MM.1S (cell line): ENCODE results near the gene RAB23.

Experiments
- DNase-seq: peaks from one replicate; pipeline ENCODE4 v3.0.0-alpha.2; 2015
- H2AFZ ChIP-seq: fragments of 300-600 bp; sonication (generic); 2 replicates; pipeline ENCODE4 v1.6.0; 2016; ENCODE audit warnings: antibody characterized with exemption, low read length
- H3F3A ChIP-seq: fragments of 300-600 bp; sonication (generic); 2 replicates; pipeline ENCODE4 v1.6.1; 2016; ENCODE audit warnings: mild to moderate bottlenecking, antibody characterized with exemption, low read length, moderate library complexity, mixed read lengths; ENCODE audit not compliant: insufficient read depth
- H3K27ac ChIP-seq: fragments of 300-600 bp; sonication (generic); 2 replicates; pipeline ENCODE4 v1.5.1; 2016; ENCODE audit warnings: mild to moderate bottlenecking, low read length
- H3K27me3 ChIP-seq: fragments of 300-600 bp; sonication (generic); replicated peaks from 2 replicates; pipeline ENCODE4 v1.6.0; 2016; ENCODE audit warnings: low read length; ENCODE audit not compliant: insufficient read depth
- H3K36me3 ChIP-seq: fragments of 300-600 bp; sonication (generic); replicated peaks from 2 replicates; pipeline ENCODE4 v1.6.1; 2016; ENCODE audit warnings: mild to moderate bottlenecking, low read length, mixed read lengths; ENCODE audit not compliant: insufficient read depth
- H3K4me1 ChIP-seq: fragments of 300-600 bp; sonication (generic); 2 replicates; pipeline ENCODE4 v1.6.1; 2016; ENCODE audit warnings: low read length, mixed read lengths
- H3K4me2 ChIP-seq: fragments of 300-600 bp; sonication (generic); 2 replicates; pipeline ENCODE4 v1.6.0; 2016; ENCODE audit warnings: low read depth, low read length
- H3K4me3 ChIP-seq: fragments of 300-600 bp; sonication (generic); 2 replicates; pipeline ENCODE4 v1.5.1; 2016; ENCODE audit warnings: low read length, mixed read lengths
- H3K79me2 ChIP-seq: fragments of 300-600 bp; sonication (generic); 2 replicates; pipeline ENCODE4 v1.6.1; 2016; ENCODE audit warnings: mixed run types, low read length, mixed read lengths
- H3K9ac ChIP-seq: fragments of 300-600 bp; sonication (generic); 2 replicates; pipeline ENCODE4 v1.6.1; 2016; ENCODE audit warnings: low read length, mixed read lengths
- H3K9me2 ChIP-seq: fragments of 300-600 bp; sonication (generic); replicated peaks from 2 replicates; pipeline ENCODE4 v1.6.1; 2016; ENCODE audit warnings: mild to moderate bottlenecking, low read length, mixed read lengths; ENCODE audit not compliant: insufficient read depth
- H3K9me3 ChIP-seq: fragments of 300-600 bp; sonication (generic); replicated peaks from 2 replicates; pipeline ENCODE4 v1.6.1; 2016; ENCODE audit warnings: mild to moderate bottlenecking, low read length, mixed read lengths; ENCODE audit not compliant: insufficient read depth
- H4K20me1 ChIP-seq: fragments of 300-600 bp; sonication (generic); 2 replicates; pipeline ENCODE4 v1.6.1; 2016; ENCODE audit warnings: mild to moderate bottlenecking, low read length, moderate library complexity, mixed read lengths; ENCODE audit not compliant: insufficient read depth
- CTCF ChIP-seq: fragments of 300-600 bp; sonication (generic); IDR thresholded peaks from 2 replicates; pipeline ENCODE4 v1.5.1; 2016; ENCODE audit warnings: antibody characterized with exemption, low read length, mixed read lengths
- EZH2 ChIP-seq: fragments of 300-600 bp; sonication (generic); optimal IDR thresholded peaks from 2 replicates; pipeline ENCODE3; 2017; ENCODE audit warnings: low read depth, mild to moderate bottlenecking, antibody characterized with exemption, low read length, mixed read lengths
- EZH2phosphoT487 ChIP-seq: fragments of 300-600 bp; sonication (generic); IDR thresholded peaks from 2 replicates; pipeline ENCODE4 v1.6.1; 2018; ENCODE audit warnings: antibody characterized with exemption, low read length

The RAB23 gene

DNA sequence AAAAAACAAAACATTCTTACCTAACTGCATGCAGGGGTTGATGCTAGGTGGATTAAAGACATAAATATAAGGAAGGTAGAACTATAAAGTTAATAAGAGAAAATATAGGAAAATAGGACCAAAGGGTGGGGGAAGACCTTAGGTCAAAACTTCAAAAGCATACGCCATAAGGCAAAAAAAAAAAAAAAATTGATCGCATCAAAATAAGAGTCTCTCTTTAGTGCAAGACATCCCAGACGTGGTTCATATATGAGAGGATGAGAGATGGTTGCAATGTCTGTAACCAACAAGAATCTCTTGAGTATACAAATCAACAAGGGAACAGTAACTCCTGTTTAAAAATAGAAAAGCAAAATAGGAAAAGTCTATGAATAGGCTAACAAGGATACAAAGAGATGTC lies 41.5 kb downstream of the RAB23 start:
- Histone ChIP-seq H3K9me3 (no peaks in the 10 kb centered on the region), H2AFZ (no peak overlapping the region), H3F3A (no peaks in the 10 kb centered on the region), H3K4me3 (no peak overlapping the region), H3K27ac (no peak overlapping the region), H4K20me1 (no peaks in the 10 kb centered on the region), H3K4me2 (no peak overlapping the region), H3K27me3 (no peaks in the 10 kb centered on the region), H3K9me2 (no peaks in the 10 kb centered on the region), H3K9ac (no peak overlapping the region), H3K36me3 (no peaks in the 10 kb centered on the region; the same call in 1 of the 2 replicates), H3K79me2 (peaks cover 6% of the 10 kb centered on the region; the same call in 1 of the 2 replicates), H3K4me1 (no peaks in the 10 kb centered on the region)
- no peak for TF ChIP-seq EZH2
- no peak for DNase-seq

DNA sequence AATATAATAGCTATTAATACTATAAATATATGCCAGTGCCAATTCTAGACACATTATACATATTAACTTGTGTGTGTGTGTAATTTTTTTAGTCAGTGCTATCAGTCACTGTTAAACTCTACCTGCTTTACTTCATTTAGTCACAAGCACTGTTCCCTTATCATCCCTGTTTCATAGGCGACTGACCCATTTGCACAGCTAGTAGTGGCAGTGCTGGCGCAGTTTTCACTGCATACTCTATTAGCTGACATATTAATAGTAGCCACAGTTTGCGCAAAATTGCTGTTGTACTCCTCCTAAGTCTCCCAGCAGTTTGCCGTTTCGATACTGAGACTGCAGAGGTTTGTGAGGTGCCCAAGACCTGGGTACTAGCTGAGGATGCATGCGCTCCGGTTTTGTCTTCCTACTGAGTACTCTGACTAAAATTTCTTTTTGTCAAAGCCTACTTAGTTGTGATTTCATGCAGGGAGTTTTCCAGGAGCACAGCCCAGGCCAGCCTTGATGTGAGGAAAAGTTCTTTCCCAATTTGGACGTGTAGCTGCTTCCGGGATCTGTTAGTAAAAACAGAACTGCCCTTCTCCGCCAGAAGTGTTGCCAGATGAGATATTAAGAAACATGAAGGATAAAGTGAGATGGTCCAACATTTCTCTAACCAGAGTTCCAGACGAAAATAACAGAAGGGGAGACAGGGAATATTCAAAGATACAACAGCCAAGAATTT lies 44.4 kb downstream of the RAB23 start:
- no peak overlapping the region for H3K27ac ChIP-seq
- no peak for DNase-seq
- no peaks in the 10 kb centered on the region for H3K27me3 ChIP-seq
- H3K4me2 ChIP-seq, result no peak overlapping the region
- no peaks in the 10 kb centered on the region for H3K9me2 ChIP-seq
- no peak overlapping the region for H3K4me3 ChIP-seq
- H3K9me3 ChIP-seq, result no peaks in the 10 kb centered on the region
- peaks cover 8% of the 10 kb centered on the region; the same call in 1 of the 2 replicates for H3F3A ChIP-seq
- H3K36me3 ChIP-seq, result no peaks in the 10 kb centered on the region; the same call in 1 of the 2 replicates
- H3K79me2 ChIP-seq, result peaks cover 27% of the 10 kb centered on the region
- TF ChIP-seq EZH2phosphoT487 (no peak), CTCF (no peak), EZH2 (no peak)
- H4K20me1 ChIP-seq, result no peaks in the 10 kb centered on the region
- H3K9ac ChIP-seq, result no peak overlapping the region
- H3K4me1 ChIP-seq, result peaks cover 5% of the 10 kb centered on the region; the same call in 1 of the 2 replicates
- H2AFZ ChIP-seq, result no peak overlapping the region

DNA sequence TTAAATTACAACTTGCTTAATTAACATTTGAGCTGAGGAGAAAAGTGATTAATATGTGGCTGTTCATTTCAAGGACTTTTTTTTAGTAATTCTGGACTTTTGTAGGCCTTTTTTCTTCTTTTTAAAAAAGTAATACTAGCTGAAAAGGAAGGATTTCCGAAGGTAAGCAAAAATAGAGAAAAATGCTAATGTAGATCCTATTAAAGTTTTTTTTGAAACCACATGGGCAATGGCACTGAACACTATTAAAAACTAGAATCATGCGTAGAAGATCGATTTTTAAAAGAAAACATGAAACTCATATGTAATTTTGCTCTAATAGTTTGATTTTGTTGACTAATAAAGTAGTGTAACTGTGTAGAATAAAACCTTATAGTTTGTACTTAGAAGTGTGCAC lies 47.6 kb downstream of the RAB23 start:
- no peak overlapping the region for H3K9ac ChIP-seq

More for the DNA sequence above, 47.6 kb downstream of the RAB23 start:
- Histone ChIP-seq H2AFZ (no peak overlapping the region), H3K4me2 (no peak overlapping the region), H3K27ac (no peak overlapping the region), H3K4me3 (no peak overlapping the region), H3K9me3 (no peaks in the 10 kb centered on the region), H3K36me3 (no peaks in the 10 kb centered on the region; the same call in 1 of the 2 replicates), H3K79me2 (peaks cover 27% of the 10 kb centered on the region), H3F3A (peaks cover 16% of the 10 kb centered on the region), H3K27me3 (no peaks in the 10 kb centered on the region), H4K20me1 (no peaks in the 10 kb centered on the region), H3K4me1 (peaks cover 5% of the 10 kb centered on the region; the same call in 1 of the 2 replicates), H3K9me2 (no peaks in the 10 kb centered on the region)
- no peak for DNase-seq
- TF ChIP-seq CTCF, result no peak
- no peak for TF ChIP-seq EZH2
- TF ChIP-seq EZH2phosphoT487, result no peak
